Measurements from ENCODE around the gene TMEM212. TPM values are rescaled to one million over a fixed set of nuclear protein-coding genes. Genes with fewer than 3 reads are reported as not detected.

Gene TMEM212
- polyA plus RNA-seq, 2 of the 4 experiments (the other 2 are of a cell fraction), result not detected

GRCh38 chr3:171828902-171829770 lies 14.0 kb upstream of the TMEM212 start:
- no peak overlapping the region; the same call in 2 of the 3 replicates for H3K4me2 ChIP-seq
- peak overlapping the region; percentile 73 to 81; a peak in 4 of 6 replicates for H3K27ac ChIP-seq
- ChIA-PET CTCF (interaction anchor here (0.6 to 4.8 kb wide), 23 partner anchors 10 to 867 kb away, joined by 3 to 24 read pairs (median 3); partner anchors contain the start of genes PLD1 and TMEM212), POLR2A (interaction anchor here (1.2 kb wide), 1 partner anchor 19 kb away, joined by 6 read pairs; the partner anchor contains the start of gene PLD1)
- DNase-seq (ENCODE audit: low read depth in 1 of 2, low spot score in 1 of 2) (no peak), ATAC-seq (no peak), FAIRE-seq (no peak)
- H3K4me3 ChIP-seq, result no peak overlapping the region
- no peaks in the 10 kb centered on the region for H3K9me3 ChIP-seq
- TF ChIP-seq POLR2AphosphoS2 (conservative IDR thresholded peaks at IDR 0.05; ENCODE audit: low read length) (no peak), REST (IDR thresholded peaks at IDR 0.05) (no peak), NPAS2 (CRISPR knock-in tag; IDR thresholded peaks at IDR 0.05; ENCODE audit: borderline replicate concordance) (no peak)
- H3K4me1 ChIP-seq, result peaks cover 62% of the 10 kb centered on the region
- 84% methylated on average over 5 of the region's 5 CpGs for WGBS (ENCODE audit: missing lambda C conversion rate)

- POLR2A ChIA-PET, result no interaction called here
- H3K4me2 ChIP-seq, result peak overlapping the region; percentile 64
- peaks cover 62% of the 10 kb centered on the region for H3K4me1 ChIP-seq
- no peak overlapping the region for H3K4me3 ChIP-seq
- CTCF ChIA-PET, result interaction anchor here (0.6 to 4.8 kb wide), 28 partner anchors 9 to 868 kb away, joined by 3 to 24 read pairs (median 4); partner anchors contain the start of genes PLD1 and TMEM212
- peak; percentile 68 to 80 for DNase-seq (ENCODE audit: low read depth in 1 of 2, low spot score in 1 of 2)
- TF ChIP-seq MAX (IDR thresholded peaks at IDR 0.05), result peak; percentile 54
- TF ChIP-seq NR3C1 (IDR thresholded peaks at IDR 0.05), result no peak
- no peak for TF ChIP-seq ZFP36 (IDR thresholded peaks at IDR 0.05; ENCODE audit: borderline replicate concordance, partially characterized antibody)
- no peak for TF ChIP-seq GATA3 (IDR thresholded peaks at IDR 0.05; ENCODE audit: borderline replicate concordance)
- TF ChIP-seq FOSL2 (IDR thresholded peaks at IDR 0.05), result no peak
- no peak for TF ChIP-seq FOSL2 (CRISPR knock-in tag; IDR thresholded peaks at IDR 0.05)
- no peak for TF ChIP-seq FOSB (CRISPR knock-in tag; IDR thresholded peaks at IDR 0.05)
- TF ChIP-seq SMC3 (IDR thresholded peaks at IDR 0.05), result peak; percentile 86
- TF ChIP-seq HOXB13 (CRISPR knock-in tag; IDR thresholded peaks at IDR 0.05; ENCODE audit: low read depth), result no peak
- TF ChIP-seq SREBF2 (IDR thresholded peaks at IDR 0.05), result no peak
- TF ChIP-seq BHLHE40 (IDR thresholded peaks at IDR 0.05; ENCODE audit: low read depth, low read length), result no peak
- TF ChIP-seq TFCP2L1 (CRISPR knock-in tag; IDR thresholded peaks at IDR 0.05), result no peak
- TF ChIP-seq TP53 (CRISPR knock-in tag; IDR thresholded peaks at IDR 0.05), result no peak
- TF ChIP-seq RAD21 (conservative IDR thresholded peaks at IDR 0.05 in 1 of 2, IDR thresholded peaks at IDR 0.05 in 1 of 2), result peak; percentile 84 to 85
- no peak for TF ChIP-seq EHMT2 (IDR thresholded peaks at IDR 0.05; ENCODE audit: low read depth)
- no peak for TF ChIP-seq RNF2 (IDR thresholded peaks at IDR 0.05; ENCODE audit: borderline replicate concordance, low read depth)
- TF ChIP-seq CTCF (IDR thresholded peaks at IDR 0.05), result peak; percentile 63
- TF ChIP-seq FOXS1 (CRISPR knock-in tag; IDR thresholded peaks at IDR 0.05), result no peak
- no peak for TF ChIP-seq ZNF302 (CRISPR knock-in tag; IDR thresholded peaks at IDR 0.05)
- TF ChIP-seq JUNB (IDR thresholded peaks at IDR 0.05), result no peak
- no peak for TF ChIP-seq ELK1 (IDR thresholded peaks at IDR 0.05; ENCODE audit: low read depth, low read length)
- TF ChIP-seq MYC (IDR thresholded peaks at IDR 0.05; ENCODE audit: borderline replicate concordance, low read length), result no peak
- TF ChIP-seq CBX8 (IDR thresholded peaks at IDR 0.05), result no peak
- TF ChIP-seq EP300 (IDR thresholded peaks at IDR 0.05), result no peak
- TF ChIP-seq USF2 (IDR thresholded peaks at IDR 0.05), result no peak
- H3K27ac ChIP-seq, result peak overlapping the region; percentile 73 to 81
- FAIRE-seq, result no peak
- no peaks in the 10 kb centered on the region for H3K9me3 ChIP-seq
- peak; percentile 97 for ATAC-seq
- WGBS (ENCODE audit: missing lambda C conversion rate), result 11% methylated on average over 6 of the region's 6 CpGs
These were observed 13.2 kb upstream of the TMEM212 start for GRCh38 chr3:171829841-171830517.

Measured in A549 (cell line).